ENCODE measurements around the gene NTN3.

DNA sequence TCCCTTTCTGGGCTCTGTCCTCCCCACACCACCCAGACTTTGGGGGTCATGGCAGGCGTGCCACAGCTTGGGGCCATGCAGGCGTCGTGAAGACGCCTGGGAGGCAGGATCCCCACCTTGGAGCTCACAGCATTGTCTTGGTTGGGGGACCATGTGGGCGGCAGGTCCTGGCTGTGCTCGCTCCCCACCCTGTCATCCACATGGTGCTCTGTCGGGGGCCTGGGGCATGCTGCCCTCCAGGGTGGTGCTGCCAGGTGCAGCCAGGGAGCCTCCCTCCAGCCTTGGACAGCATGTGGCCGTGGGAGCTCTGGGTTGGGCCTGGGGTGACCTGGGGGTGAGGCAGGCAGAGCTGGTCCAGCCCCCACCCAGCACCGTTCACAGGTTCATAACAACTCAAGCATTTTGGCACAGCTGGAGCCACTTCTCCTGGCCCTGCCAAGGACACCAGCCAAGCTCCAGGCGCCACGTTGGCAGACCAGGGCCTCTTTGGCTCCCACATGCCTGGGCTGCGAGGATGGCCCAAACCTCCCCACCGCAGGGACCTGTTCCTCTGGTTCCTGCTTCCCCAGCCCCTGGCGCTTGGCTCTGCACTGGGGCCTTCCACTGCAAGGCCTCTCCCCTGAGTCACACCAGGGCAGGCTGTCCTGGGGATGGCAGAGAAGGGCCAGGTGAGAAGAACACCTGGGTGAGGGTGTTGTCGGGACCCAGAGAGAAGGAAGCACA lies 27.6 kb downstream of the NTN3 start:
- TF ChIP-seq, protein P1, sequence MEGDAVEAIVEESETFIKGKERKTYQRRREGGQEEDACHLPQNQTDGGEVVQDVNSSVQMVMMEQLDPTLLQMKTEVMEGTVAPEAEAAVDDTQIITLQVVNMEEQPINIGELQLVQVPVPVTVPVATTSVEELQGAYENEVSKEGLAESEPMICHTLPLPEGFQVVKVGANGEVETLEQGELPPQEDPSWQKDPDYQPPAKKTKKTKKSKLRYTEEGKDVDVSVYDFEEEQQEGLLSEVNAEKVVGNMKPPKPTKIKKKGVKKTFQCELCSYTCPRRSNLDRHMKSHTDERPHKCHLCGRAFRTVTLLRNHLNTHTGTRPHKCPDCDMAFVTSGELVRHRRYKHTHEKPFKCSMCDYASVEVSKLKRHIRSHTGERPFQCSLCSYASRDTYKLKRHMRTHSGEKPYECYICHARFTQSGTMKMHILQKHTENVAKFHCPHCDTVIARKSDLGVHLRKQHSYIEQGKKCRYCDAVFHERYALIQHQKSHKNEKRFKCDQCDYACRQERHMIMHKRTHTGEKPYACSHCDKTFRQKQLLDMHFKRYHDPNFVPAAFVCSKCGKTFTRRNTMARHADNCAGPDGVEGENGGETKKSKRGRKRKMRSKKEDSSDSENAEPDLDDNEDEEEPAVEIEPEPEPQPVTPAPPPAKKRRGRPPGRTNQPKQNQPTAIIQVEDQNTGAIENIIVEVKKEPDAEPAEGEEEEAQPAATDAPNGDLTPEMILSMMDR (IDR thresholded peaks at IDR 0.05): no peak
- TF ChIP-seq EP300 (IDR thresholded peaks at IDR 0.05) (no peak), RCOR1 (IDR thresholded peaks at IDR 0.05; ENCODE audit: low read depth, low read length) (no peak), SREBF2 (IDR thresholded peaks at IDR 0.05) (no peak), PHF8 (IDR thresholded peaks at IDR 0.05; ENCODE audit: borderline replicate concordance, low read depth) (no peak), MYC (IDR thresholded peaks at IDR 0.05; ENCODE audit: borderline replicate concordance, low read length) (no peak)
- TF ChIP-seq, protein P2, sequence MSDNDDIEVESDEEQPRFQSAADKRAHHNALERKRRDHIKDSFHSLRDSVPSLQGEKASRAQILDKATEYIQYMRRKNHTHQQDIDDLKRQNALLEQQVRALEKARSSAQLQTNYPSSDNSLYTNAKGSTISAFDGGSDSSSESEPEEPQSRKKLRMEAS (IDR thresholded peaks at IDR 0.05): no peak

Data from A549 (cell line).